Fibroblast of the aortic adventitia (primary cell): ENCODE data around the gene SFXN3. TPM values are rescaled to one million over a fixed set of nuclear protein-coding genes. Genes with fewer than 3 reads are reported as not detected.

ENCODE experiments used
- DNase-seq: peaks from one replicate; pipeline ENCODE4 v3.0.0-alpha.2; 2010; ENCODE audit warnings: low read depth
- H3K4me3 ChIP-seq: 2 replicates; pipeline ENCODE4 v1.5.1; 2011; ENCODE audit warnings: low read depth, mild to moderate bottlenecking, control low read depth, low read length, moderate library complexity
- CTCF ChIP-seq: IDR thresholded peaks from 2 replicates; pipeline ENCODE4 v1.5.1; 2011; ENCODE audit warnings: mild to moderate bottlenecking, low read length, control low read depth, inconsistent platforms; ENCODE audit not compliant: insufficient read depth
- total RNA-seq: library from RNA; depleted of rRNA; stranded (reverse); fragments of >200 nt; gene quantifications from 2 replicates; pipeline ENCODE4 v1.2.3, GENCODE V29; 2012; ENCODE audit warnings: low replicate concordance

The SFXN3 gene
- 56.6 and 83.2 TPM in 2 replicates for total RNA-seq

GRCh38 chr10:101031128-101031795, at the start of gene SFXN3, which contains the start of gene PDZD7:
Gene SFXN3, plus strand, starts transcription at chr10:101031234. Its CDS starts 3,461 bp downstream, at chr10:101034695.
Gene PDZD7, minus strand, starts transcription at chr10:101031129. Its CDS starts 910 bp downstream, at chr10:101030219.
- no peak for TF ChIP-seq CTCF
- peak within 1 kb of the TSS; percentile 92 for H3K4me3 ChIP-seq
- DNase-seq, result peak; percentile 95

GRCh38 chr10:100982916-100983830, 47.9 kb upstream of the SFXN3 start:
- DNase-seq, result no peak
- H3K4me3 ChIP-seq, result no peak overlapping the region
- no peak for TF ChIP-seq CTCF

GRCh38 chr10:100983868-100984671, 47.0 kb upstream of the SFXN3 start:
- no peak for TF ChIP-seq CTCF
- no peak for DNase-seq

GRCh38 chr10:100984672-100985177, 46.3 kb upstream of the SFXN3 start:
- TF ChIP-seq CTCF, result no peak
- DNase-seq, result no peak
- no peak overlapping the region for H3K4me3 ChIP-seq

More at GRCh38 chr10:100983868-100984671, 47.0 kb upstream of the SFXN3 start:
- no peak overlapping the region for H3K4me3 ChIP-seq

- no peak for TF ChIP-seq CTCF
- no peak overlapping the region for H3K4me3 ChIP-seq
- no peak for DNase-seq
Measured at GRCh38 chr10:100985336-100985735, 45.7 kb upstream of the SFXN3 start.

- TF ChIP-seq CTCF, result no peak
- H3K4me3 ChIP-seq, result peak overlapping the region; percentile 96
- no peak for DNase-seq
Measured at GRCh38 chr10:100986623-100986951, 44.4 kb upstream of the SFXN3 start.
